Left renal cortex interstitium (tissue), 4 donors: ENCODE measurements around the gene ARMC6. TPM values are rescaled to one million over a fixed set of nuclear protein-coding genes. Genes with fewer than 3 reads are reported as not detected.
A peak's percentile ranks its signal among the peaks of the same experiment; 100 is the strongest.
"Not testable (repeated sequence)": the region's sequence is repeated elsewhere in the genome, so short reads cannot be mapped to it uniquely, and the experiment has no call there.

ENCODE experiments used
- DNase-seq, 4 donors: peaks; one replicate each; pipeline ENCODE4 v3.0.0-alpha.2; 2013; ENCODE audit warnings: low read depth in 4 of 4, low spot score in 2 of 4, missing footprints in 1 of 4
- polyA plus RNA-seq, 4 donors: library from polyadenylated mRNA; unstranded; fragments of 120-200 nt; gene quantifications; one replicate each; pipeline ENCODE4 v1.2.1, GENCODE V29; 2013; ENCODE audit not compliant: insufficient read length in 4 of 4

Gene ARMC6
- polyA plus RNA-seq, 4 donors: 31.8 to 37.1 (median 34.7) TPM

DNA sequence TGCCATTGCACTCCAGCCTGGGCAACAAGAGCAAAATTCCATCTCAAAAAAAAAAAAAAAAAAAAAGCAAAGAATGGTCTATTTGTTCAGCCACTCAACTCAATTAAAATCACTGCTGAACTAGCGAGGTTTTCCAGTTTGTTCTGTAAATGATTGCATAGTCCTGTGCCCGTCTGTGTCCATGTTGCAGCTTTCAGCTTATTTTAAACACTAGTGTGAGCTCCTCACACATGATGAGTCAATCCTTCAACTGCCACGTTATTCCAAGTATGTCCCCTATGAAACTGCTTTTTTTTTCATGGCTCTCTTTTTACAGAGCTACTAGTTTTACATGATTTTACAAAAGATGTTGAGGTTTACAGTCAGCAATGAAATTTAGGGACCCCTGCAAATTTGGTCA lies 12.3 kb upstream of the ARMC6 start:
- no peak for DNase-seq

DNA sequence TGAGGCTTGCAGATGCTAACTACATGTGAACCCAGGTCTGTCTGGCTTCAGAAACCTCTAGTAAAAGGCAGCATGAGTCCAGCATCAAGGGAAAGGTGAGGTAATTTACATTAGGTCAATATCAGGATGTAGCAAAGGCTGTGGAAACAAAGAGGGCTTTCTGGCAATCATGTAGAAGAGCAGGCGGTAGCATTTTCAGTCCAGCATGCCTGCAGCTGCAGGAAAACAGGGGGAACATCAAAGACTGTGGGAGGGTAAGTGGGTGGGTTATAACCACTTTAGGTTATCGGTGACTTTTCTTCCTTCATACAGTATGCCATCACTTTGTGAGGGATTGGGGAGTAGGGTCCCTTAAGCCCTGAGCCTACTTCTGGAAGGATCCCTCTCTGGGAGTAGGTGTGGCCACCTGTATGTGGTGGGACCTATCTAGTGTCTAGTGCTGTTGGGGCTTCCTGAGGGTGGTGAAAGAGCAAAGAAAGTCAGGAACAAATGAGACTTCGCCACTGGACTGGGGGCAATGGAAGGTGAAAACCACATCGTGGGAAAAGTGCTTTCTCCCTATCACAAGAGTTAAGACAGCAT lies 10.9 kb upstream of the ARMC6 start:
- no peak for DNase-seq

DNA sequence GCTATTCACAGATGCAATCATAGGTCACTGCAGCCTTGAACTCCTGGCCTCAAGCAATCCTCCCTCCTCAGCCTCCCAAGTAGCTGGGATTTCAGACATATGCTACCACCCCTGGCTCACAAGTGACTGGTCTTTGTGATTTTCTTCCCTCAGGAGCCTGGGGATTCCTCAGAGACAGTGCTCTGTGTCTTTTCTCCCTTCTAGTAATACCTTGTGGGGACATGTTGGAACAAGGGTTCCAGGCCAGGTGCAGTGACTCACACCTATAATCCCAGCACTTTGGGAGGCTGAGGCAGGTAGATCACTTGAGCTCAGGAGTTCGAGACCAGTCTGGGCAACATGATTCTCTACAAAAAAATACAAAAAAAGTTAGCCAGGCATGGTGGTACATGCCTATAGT lies 10.0 kb upstream of the ARMC6 start:
- DNase-seq: not testable (repeated sequence)

GRCh38 chr19:19025861-19026260 lies 7.5 kb upstream of the ARMC6 start:
- DNase-seq: no peak

DNA sequence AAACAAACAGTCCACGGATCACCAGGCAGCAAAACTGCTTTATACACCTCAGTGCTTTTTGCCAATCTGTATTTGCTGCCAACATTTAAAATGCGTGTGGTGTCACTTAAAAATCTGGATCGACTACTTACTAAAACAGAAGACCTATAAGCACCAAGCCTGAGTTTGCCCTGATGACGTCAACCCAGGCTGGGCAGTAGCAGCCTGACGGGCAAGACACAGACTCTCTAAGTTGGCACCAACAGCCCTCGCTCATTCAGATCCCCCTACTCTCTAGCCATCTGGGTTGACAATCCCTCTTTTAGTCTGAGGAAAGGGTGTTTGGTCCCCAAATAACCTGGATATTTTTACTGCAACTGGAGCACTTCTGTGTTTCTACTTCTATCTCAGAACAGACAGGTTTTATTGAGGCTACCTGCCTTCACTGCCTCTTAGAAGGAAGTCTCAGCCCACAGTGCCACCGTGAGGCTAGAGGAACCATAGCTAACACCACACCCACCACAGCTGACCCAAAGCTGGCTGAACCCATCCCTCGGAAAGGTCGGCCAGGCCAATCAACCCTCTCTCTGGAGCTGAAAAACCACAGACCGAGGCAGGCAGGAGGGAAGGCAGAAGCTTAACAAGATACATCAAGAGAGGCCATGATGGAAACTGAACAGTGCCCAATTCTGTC lies 7.0 kb upstream of the ARMC6 start:
- no peak for DNase-seq

DNA sequence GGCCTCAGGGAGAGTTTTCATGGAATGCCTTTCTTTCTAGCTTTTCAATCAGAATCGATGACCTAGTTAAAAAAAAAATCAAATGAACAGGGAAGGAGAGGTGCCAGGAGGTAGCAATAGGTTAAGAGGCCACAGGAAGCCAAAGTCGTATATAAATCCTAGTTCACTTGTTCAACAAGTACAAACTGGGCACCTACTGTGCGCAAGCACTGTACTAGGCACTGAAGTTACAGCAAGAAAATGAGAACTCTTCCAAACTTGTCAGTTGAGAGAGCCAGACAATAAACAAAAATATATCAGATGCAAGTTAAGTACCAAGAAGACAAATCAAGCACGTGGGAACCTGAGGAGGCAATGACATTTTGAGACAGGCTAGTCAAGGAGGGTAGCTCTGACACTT lies 6.2 kb upstream of the ARMC6 start:
- DNase-seq: no peak

DNA sequence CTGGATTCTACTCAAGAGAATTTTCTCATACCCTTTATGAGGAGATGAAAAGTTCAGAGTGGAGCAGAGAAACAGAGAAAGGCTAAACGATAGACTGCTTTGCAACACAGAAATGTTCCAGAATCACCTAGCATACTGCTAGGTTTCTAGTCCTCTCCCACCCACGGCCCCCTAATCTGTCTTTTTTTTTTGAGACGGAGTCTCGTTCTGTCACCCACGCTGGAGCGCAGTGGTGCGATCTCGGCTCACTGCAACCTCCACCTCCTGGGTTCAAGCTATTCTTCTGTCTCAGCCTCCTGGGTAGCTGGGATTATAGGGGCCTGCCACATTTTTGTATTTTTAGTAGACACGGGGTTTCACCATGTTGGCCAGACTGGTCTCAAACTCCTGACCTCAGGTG lies 4.9 kb upstream of the ARMC6 start:
- DNase-seq: no peak

GRCh38 chr19:19031891-19032290 lies 1.5 kb upstream of the ARMC6 start:
- DNase-seq: no peak

DNA sequence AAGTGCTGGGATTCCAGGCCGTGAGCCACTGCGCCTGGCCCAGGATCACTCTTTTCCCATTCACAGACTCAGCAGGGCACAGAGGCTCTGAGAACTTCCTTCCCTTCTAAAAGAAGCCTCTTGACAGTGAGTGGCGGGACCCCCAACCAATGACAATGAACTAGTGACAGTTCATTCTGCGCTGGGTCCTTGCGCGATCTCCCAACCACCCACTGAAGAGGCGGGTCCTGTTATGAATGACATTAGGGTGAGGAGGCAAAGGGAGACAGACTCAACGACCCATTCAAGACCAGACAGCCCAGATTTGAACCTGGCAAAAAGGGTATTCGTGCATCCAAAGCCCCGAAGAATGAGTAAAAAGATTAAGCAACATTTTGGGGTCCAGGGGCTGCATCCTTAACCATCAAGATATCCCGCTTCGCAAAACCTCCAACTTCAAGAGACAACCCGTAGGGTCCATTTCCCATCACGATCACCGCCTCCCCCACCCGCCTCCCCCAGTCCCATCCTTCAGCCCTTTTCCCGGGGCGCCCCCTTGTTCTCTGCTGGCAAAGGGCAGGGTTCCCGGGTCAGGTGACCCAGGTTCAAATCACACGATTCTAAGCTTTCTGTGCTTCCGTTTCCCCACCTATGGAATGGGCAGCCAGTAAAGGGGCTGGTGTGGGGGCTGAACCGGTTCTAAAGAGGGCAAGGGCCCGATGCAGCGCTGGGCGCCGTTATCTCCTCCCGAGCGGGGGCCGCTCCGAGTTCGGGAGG lies 805 bp upstream of the ARMC6 start:
- DNase-seq: peak; percentile 63 to 89 (median 75)

GRCh38 chr19:19033176-19033425 lies 302 bp upstream of the ARMC6 start:
- DNase-seq: no peak

DNA sequence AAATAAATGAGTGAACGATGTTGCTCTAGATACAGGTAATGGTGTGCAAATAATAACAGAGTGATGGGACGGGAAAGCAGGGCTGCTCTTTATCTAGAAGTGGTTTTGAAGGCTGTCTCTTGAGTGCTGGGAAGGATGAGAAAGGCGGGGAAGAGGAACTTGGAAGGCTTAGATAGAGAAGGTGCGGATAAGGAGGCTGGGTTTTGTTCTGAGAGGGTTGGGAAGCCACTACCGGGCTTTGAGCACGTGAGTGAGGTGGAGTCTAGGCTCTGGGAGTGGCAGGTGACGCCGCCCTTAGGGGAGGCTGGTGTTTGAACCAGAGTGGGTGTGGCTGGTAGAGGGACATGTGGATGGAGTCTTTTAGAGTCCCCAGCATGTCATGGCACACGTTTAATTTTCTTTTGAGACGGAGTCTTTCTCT lies 811 bp downstream of the ARMC6 start:
- no peak for DNase-seq

DNA sequence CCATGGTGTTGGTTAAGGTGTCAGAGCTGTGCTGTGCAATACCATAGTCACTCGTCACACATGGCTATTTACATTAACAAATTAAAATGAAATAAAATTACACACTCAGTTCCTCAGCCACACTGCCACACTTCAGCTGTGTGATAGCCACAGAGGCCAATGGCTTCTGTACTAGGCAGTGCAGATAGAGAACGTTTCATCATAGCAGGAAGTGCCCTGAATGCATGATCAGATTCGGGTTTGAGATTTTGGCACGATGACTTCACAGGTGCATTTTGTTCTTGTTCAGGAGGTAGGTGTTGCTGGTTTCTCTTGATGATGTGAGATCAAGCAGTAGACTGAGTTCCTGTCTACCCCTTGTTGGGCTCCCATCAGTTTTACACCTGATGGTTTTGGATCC lies 6.5 kb downstream of the ARMC6 start:
- no peak for DNase-seq

DNA sequence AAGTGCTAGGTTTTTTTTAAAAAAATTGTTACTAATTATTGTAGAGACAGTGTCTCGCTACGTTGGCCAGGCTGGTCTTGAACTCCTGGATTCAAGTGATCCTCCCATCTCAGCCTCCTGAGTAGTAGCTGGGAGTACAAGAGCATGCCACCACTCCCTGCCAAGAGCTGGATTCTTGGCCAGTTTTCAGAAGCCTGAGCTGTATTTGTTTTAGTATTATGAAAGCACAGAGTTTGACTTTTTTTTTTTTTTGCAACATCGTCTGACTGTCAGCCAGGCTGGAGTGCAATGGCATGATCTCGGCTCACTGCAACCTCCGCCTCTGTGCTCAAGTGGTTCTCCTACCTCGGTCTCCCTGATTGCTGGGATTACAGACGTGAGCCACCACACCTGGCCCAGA lies 7.0 kb downstream of the ARMC6 start:
- no peak for DNase-seq

- no peak for DNase-seq
These were observed 9.4 kb downstream of the ARMC6 start for GRCh38 chr19:19042732-19043280.

DNA sequence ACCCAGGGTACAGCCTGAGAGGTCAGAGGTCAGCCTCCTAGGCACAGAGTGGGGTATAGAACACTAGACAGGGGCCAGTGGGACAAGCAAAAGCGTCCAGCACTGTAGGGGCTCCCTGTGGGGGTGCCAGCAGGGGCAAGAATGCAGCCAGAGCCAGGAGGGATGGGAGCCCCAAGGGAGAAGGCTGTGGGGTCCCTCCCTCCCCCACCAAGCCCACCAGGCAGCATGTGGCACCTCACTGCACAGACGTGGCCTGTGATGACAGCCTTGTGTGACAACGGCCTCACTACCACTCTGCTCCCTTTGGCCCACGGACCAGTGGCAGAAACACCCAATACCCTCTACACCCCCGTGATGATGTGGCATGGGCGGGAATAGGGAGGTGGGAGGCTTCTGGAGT lies 10.1 kb downstream of the ARMC6 start:
- DNase-seq: no peak

DNA sequence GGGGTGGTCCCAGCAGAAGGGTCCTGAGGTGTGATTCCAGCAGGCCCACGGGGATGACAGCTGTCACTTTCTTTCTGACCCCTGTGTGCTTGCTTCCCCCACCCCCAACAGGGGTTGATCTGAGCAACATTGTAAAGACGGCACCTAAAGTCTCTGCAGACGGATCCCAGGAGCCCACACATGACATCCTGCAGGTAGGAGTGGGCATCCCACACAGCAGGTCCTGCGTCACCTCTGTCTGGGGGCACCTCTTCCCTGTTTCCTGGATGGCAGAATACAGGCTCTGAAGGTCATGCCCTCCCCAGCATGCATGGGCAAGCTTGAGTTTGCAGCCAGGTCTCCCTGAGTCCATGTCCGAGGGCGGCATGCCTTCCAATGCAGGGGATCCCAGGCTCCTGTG lies 10.5 kb downstream of the ARMC6 start:
- DNase-seq: no peak

GRCh38 chr19:19049406-19049805 lies 16.0 kb downstream of the ARMC6 start:
- DNase-seq: no peak

GRCh38 chr19:19050104-19050503 lies 16.7 kb downstream of the ARMC6 start:
- no peak for DNase-seq

DNA sequence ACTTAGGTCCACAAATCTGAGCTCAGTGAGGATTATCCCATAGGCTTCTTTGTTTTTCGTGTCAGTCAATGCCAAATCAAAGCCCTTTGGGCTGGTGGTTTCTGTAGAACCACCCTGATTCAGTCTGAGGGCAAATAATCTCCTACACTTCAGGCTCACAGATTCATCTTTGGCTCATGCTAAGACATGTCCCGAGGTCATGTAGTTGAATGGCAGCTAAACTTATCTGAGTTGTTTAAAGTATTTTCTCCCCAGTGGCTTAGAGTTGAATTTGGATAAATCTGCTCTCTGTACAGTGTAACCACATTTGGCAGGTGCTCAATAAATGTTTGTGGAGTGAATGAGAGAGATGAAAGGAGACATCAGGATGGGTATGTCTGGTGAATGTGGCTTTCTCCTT lies 17.3 kb downstream of the ARMC6 start:
- DNase-seq: no peak

- no peak for DNase-seq
These were observed 18.2 kb downstream of the ARMC6 start for GRCh38 chr19:19051478-19052213.

DNA sequence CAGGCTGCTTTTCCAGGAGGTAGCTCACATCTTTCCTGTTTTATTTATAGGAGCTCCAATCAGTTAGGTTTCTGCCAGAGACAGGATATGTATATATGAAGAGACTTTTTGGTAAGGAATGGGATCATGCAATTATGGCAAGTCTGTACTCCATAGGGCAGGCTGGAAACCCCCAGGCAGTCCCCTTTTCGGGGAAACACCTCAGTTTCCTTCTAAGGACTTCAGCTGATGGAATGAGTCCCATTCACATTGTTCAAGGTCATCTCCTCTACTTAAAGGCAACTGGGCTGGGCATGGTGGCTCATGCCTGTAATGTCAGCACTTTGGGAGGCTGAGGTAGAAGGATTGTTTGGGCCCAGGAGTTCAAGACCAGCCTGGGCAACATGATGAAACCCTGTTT lies 19.5 kb downstream of the ARMC6 start:
- DNase-seq: no peak
